GM12878 (cell line): ENCODE measurements around the gene PGLYRP2. TPM values are rescaled to one million over a fixed set of nuclear protein-coding genes. Genes with fewer than 3 reads are reported as not detected.

Experiments
- CREB1 ChIP-seq: IDR thresholded peaks from 2 replicates; pipeline ENCODE4 v1.6.1; 2012; ENCODE audit warnings: low read depth, mild to moderate bottlenecking, inconsistent platforms
- FOS ChIP-seq: IDR thresholded peaks from 3 replicates; pipeline ENCODE4 v1.6.1; 2011; ENCODE audit warnings: borderline replicate concordance; ENCODE audit not compliant: insufficient read length; ENCODE audit errors: extremely low read depth
- GATAD2B ChIP-seq: fragments of 450-650 bp; conservative IDR thresholded peaks from 2 replicates; pipeline ENCODE4 v1.6.1; 2017; ENCODE audit warnings: low read depth, mild to moderate bottlenecking, moderate library complexity
- HDAC6 ChIP-seq: fragments of 200-600 bp; sonication (generic); IDR thresholded peaks from one replicate; pipeline ENCODE4 v1.8.0; 2017; ENCODE audit warnings: antibody characterized with exemption; ENCODE audit not compliant: unreplicated experiment
- SIN3A ChIP-seq: IDR thresholded peaks from 2 replicates; pipeline ENCODE4 v1.6.1; 2012; ENCODE audit warnings: low read depth, low read length, improper control_type of control experiment
- SPI1 ChIP-seq: IDR thresholded peaks from 2 replicates; pipeline ENCODE4 v1.6.1; 2011; ENCODE audit warnings: low read depth, mild to moderate bottlenecking, low read length, moderate library complexity, borderline replicate concordance; ENCODE audit not compliant: insufficient read depth
- TAF1 ChIP-seq: IDR thresholded peaks from 2 replicates; pipeline ENCODE4 v1.6.1; 2011; ENCODE audit warnings: mild to moderate bottlenecking, low read depth, low read length, borderline replicate concordance
- ZBED1 ChIP-seq: IDR thresholded peaks from 2 replicates; pipeline ENCODE4 v1.6.1; 2016; ENCODE audit warnings: borderline replicate concordance
- ZNF217 ChIP-seq: fragments of 450-650 bp; IDR thresholded peaks from 2 replicates; pipeline ENCODE4 v1.6.1; 2017; ENCODE audit warnings: antibody characterized with exemption, mild to moderate bottlenecking
- polyA plus RNA-seq, 11 experiments: library from polyadenylated mRNA; depleted of rRNA in 4 of 11; unstranded in 6 of 11; stranded (reverse) in 5 of 11; fragments of >200 nt; fragmentation: Nextera tagmentation in 4 of 11; fragmentation: Illumina TruSeq in 1 of 11; extraction: Ambion mirVana in 4 of 11; extraction: Trizol in 1 of 11; gene quantifications; 1 replicate in 1 of 11; 2 replicates in 10 of 11; pipeline versions ENCODE4 v1.2.1 to v1.2.3, GENCODE V29; 2011 to 2016; ENCODE audit warnings: inconsistent platforms in 2 of 11, missing spikeins in 2 of 11, low read depth in 1 of 11
- total RNA-seq, 4 experiments: library from RNA; depleted of rRNA in 3 of 4; stranded (reverse); fragments of >200 nt in 3 of 4; fragmentation: Illumina TruSeq in 1 of 4; extraction: Trizol in 1 of 4; gene quantifications; 2 replicates each; pipeline versions ENCODE4 v1.2.1 to v1.2.3, GENCODE V29; 2013 to 2021
- TF ChIP-seq, protein P1 (sequence below): fragments of 450-650 bp; formaldehyde crosslinking; IDR thresholded peaks from 2 replicates; pipeline ENCODE4 v1.4.0; 2022; ENCODE audit warnings: mild to moderate bottlenecking, moderate library complexity
- TF ChIP-seq, protein P2 (sequence below): IDR thresholded peaks from 2 replicates; pipeline ENCODE4 v1.6.1; 2011; ENCODE audit warnings: low read depth, low read length, improper control_type of control experiment, borderline replicate concordance

The PGLYRP2 gene
- total and polyA plus RNA-seq, 10 of the 15 experiments (the other 5 are each of a cell fraction or from before 2014, with no cell fraction given), result 0.15 to 0.48 (median 0.26) TPM; not detected in 5

DNA sequence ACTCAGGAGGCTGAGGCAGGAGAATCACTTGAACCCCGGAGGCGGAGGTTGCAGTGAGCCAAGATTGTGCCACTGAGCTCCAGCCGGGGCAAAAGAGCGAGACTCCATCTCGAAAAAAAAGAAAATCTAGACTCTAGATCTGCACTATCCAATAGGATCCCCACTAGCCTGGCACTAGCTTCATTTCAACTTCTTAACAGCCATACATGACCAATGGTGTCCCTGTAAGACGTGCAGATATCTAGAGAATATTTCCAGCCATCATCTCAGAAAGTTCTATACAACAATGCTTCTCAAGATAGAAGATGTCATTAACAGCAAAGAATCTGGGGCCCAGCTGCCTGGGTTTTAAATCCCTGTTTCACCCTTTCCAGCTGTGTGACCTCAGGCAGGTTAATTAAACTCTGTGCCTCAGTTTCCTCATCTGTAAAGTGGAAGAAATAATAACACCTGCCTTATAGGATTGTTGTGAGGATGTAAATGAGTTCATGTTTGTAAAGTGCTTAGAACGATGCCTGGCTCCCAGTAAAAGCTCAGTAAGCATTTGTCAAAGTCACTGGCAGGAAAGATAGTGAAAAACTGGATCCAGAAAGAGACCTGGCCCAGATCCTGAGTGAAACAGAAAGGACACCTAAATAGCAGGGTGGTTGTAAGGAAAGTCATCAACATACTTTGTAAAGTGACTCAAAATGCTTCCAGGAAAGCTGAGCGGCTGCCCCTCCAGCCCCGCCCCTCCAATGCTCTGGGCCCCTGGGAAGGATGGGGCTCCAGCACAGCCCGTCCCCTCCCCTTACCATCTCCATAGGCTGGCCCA is 43.1 kb downstream of the PGLYRP2 start (continued):
- TF ChIP-seq, protein P1, sequence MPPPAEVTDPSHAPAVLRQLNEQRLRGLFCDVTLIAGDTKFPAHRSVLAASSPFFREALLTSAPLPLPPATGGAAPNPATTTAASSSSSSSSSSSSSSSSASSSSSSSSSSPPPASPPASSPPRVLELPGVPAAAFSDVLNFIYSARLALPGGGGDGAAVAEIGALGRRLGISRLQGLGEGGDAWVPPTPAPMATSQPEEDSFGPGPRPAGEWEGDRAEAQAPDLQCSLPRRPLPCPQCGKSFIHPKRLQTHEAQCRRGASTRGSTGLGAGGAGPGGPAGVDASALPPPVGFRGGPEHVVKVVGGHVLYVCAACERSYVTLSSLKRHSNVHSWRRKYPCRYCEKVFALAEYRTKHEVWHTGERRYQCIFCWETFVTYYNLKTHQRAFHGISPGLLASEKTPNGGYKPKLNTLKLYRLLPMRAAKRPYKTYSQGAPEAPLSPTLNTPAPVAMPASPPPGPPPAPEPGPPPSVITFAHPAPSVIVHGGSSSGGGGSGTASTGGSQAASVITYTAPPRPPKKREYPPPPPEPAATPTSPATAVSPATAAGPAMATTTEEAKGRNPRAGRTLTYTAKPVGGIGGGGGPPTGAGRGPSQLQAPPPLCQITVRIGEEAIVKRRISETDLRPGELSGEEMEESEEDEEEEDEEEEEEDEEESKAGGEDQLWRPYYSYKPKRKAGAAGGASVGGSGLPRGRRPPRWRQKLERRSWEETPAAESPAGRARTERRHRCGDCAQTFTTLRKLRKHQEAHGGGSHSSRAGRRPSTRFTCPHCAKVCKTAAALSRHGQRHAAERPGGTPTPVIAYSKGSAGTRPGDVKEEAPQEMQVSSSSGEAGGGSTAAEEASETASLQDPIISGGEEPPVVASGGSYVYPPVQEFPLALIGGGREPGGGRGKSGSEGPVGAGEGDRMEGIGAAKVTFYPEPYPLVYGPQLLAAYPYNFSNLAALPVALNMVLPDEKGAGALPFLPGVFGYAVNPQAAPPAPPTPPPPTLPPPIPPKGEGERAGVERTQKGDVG (CRISPR knock-in tag), result no peak
- TF ChIP-seq CREB1 (no peak), SIN3A (no peak), HDAC6 (no peak), SPI1 (no peak), FOS (no peak), TAF1 (no peak), GATAD2B (no peak), ZBED1 (no peak), ZNF217 (no peak)
- TF ChIP-seq, protein P2, sequence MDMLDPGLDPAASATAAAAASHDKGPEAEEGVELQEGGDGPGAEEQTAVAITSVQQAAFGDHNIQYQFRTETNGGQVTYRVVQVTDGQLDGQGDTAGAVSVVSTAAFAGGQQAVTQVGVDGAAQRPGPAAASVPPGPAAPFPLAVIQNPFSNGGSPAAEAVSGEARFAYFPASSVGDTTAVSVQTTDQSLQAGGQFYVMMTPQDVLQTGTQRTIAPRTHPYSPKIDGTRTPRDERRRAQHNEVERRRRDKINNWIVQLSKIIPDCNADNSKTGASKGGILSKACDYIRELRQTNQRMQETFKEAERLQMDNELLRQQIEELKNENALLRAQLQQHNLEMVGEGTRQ, result no peak
